ENCODE data around the gene PDGFB.
A peak's percentile ranks its signal among the peaks of the same experiment; 100 is the strongest.

Gene PDGFB

DNA sequence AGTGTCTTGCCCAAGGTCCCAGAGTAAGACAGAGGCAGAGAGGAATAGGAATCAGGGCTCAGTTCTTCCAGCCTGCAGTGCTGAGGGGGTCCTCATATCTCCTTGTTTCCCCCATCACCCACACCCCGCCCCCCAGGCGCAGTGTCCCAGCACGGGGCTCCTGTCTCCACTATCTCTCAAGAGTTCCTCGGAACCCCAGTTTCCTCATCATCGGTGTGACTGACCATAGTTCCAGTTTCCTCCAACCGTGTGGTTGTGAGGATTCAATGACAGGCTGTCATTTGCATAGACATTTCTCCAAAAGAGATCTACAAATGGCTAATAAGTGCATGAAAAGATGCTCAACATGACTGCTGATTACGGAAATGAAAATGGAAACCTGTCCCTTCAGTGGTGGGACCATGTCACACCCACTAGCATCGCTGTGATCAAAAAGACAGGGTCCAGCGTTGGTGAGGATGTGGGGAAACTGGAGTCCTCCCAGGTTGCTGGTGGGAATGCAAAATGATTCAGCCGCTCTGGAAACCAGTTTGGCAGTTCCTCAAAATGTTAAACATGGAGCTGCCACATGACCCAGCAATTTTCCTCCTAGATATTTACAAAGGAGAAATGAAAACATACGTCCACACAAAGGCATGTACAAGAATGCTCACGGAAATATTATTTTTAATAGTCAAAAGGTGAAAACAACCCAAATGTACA, 31.8 kb upstream of the PDGFB start:
- no peak for DNase-seq

DNA sequence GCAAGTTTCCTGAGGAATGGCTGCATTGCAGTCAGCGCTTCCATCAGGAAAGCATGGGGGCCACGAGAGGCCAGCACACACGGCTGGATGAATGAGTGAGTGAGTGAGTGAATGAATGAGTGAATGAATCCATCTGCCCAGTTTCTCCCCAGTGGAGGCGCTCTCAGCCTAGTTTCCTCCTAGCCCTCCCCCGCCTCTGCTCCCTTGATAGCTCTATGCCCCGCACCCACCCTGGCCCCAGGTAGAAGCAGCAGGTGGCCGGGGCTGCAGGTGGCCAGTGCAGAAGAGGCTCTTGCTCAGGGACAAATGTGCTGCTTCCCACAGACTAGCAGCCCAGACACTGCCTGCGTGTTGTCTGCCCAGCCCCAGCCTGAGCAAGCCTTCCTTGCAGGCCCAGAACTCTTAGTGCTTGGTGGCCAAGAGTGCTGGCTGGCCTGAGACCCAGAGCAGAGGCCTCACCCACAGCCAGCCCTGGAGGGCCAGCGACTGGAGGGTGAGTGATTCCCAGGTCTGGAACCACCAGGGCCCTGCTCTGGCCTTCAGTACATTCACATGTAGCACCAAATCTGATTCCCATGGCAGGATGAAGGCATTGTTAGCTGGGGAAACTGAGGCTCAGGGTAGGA, 31.1 kb upstream of the PDGFB start:
- no peak for DNase-seq

DNA sequence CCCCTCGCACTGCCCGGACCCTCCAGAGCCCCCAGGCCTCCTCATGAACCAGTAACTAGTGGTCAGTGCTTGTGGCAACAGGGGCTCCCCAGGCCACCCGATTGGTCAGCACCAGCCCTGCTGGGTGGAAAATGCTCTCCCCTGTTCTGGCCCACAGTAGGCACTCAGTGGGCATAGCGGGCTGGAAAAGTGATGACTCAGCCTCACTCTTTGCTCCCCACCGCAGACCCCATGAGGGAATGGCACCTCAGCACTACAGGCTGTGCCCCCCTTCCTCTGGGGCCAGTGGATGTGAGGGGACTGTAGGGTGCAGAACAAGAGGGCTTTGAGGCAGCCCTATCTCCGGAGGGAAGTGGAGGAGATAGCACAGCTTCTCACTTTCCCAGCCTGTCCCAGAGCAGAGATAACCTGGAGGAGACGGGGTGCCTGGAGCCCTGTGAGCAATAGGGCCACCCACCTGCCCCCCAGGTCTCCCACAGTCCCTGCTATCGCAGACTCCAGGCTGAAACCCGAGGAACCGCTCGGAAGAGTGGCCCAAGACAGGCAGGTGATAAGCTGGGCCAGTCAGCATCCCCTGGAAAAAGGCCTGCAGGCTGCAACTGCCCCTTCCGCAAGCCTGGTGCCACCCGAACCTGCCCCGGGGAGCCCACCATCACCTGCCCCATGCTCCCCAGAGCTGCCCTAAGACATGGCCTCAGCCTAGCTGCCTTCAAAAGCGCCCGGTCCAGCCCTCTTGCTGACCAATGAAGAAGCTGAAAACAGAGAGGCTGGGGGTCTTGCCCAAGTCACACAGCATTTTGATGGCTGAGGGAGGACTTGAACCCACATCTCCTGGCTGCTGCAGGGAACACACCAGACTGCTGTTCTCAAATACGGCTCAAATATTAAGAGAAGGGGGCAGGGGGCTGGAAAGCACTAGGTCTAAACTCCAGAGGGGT, 29.4 kb upstream of the PDGFB start:
- DNase-seq: no peak

DNA sequence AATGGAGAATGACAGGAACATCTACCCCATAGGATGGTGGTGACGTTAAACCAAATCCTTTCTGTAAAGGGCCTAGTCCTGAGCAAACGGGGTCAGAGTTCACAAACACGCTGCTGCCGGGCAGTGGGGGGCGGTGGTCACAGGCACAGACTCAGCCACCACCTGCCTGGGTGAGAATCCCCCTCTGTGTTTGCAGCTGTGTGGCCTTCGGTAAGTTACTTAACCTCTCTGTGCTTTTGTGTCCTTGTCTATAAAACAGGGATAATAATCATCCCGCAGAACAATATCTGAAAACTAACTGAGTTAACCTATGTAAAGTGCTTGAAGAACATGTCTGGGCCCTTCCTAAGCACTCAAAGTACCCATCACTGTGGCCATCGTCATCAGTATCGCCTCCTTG, 26.0 kb upstream of the PDGFB start:
- no peak for DNase-seq

DNA sequence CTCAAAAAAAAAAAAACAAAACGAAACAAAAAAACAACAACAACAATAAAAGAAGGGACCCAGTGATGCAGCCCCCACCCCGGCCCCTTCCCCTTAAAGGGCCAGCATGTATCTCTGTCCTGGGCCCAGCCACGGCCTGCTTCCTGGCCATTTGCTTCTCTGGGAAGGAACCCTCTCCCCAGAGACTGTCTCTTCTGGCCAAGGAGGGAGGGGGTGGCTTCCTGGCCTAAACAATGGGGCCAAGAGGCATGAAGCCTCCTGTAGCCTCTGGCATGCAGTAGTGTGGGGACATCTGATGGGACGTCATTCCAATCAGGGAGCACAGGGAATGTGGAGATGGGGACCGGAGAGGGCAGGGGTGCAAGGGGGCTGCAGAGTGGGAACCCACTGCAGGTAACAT, 25.5 kb upstream of the PDGFB start:
- no peak for DNase-seq

DNA sequence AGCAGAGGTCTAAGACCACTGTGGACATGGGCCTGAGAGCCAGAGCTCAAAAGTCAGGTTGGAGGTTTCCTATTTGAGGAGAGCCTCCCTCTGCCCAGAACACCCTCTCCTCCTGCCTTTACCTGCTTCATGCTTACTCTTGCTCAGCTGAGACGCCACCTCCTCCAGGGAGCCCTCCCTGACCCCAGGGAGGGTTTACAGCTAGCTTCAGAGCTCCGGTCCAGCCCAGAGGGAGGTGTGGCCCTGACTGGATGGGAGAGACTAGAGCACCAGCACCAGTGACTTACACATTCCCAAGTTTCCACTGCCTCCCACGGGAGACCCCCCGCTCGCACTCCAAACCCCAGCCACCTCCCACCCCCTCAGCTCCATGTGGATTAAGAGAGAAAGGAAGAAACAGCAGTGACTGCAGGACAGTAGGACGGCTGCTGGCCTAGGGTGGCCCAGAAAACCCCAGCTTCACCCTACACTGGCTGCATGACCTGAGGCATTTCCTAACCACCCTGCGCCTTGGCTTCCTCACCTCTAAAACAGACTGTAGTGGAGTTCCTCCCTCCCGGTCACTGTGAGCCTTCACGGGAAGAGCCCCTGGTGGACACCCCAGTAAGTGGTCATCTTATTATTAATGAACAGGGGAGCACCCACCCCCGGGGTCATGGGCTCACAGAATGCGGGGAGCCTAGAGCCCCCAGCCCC, 24.5 kb upstream of the PDGFB start:
- DNase-seq: no peak

DNA sequence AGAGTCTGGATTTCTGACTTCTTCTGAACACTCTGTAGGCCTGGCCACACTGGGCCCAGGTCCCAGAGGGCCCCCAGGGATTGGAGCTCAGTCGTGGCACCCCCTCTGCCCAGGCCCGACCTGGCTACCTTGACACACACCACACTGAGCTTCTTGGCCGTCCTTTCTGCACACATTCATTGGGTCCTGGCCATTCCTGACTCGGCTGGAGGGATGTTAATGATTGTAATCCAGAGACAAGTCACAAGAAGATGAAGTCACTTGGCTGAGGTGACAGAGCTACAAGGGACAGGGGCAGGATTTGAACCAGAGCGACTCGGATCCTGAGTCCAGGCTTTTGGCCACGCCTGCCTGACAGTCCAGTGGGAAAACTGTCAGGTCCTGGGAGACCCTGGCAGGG, 23.9 kb upstream of the PDGFB start:
- DNase-seq: no peak

DNA sequence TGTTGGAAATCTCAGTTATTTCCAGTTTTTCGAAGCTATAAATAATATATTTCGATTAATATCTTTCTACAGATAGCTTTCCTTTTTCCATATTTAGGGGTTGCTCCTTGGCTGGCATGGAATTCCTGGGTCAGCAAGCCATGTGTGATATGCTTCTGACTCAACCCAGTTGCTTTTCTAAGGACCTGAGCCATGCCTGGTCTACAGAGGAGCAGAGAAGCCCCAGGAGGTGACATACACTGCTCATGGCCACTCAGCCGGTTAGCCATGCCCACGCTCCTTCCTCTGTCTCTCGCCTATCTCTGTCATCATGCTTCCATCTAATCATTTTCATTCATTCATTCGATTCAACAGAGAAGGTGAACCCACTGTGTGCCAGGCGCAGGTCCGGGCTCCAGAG, 23.2 kb upstream of the PDGFB start:
- DNase-seq: no peak

DNA sequence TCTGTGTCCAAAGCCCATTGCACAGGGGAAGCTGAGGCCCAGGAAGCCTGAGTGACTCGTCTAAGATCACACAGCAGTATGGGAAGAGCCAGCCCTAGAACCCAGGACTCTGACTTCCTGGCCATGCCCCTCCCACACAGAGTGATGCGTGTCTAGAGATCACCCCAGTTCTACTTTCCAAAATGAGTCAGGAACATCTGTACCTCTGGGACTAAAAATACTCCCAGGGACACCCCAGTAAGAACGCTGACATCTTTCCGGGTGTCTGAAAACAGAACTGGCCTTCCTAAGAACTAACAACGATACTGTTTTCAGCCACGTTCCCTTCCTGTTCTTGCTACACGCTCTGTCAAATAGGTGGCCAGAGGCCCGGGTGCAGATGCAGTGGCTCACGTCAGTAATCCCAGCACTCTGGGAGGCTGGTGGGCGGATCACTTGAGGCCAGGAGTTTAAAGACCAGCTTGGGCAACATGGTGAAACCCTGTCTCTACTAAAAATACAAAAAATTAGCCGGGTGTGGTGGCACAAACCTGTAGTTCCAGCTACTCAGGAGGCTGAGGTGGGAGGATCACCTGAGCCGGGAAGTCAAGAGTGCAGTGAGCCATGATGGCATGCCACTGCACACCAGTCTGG, 21.7 kb upstream of the PDGFB start:
- DNase-seq: peak; percentile 66 to 77

DNA sequence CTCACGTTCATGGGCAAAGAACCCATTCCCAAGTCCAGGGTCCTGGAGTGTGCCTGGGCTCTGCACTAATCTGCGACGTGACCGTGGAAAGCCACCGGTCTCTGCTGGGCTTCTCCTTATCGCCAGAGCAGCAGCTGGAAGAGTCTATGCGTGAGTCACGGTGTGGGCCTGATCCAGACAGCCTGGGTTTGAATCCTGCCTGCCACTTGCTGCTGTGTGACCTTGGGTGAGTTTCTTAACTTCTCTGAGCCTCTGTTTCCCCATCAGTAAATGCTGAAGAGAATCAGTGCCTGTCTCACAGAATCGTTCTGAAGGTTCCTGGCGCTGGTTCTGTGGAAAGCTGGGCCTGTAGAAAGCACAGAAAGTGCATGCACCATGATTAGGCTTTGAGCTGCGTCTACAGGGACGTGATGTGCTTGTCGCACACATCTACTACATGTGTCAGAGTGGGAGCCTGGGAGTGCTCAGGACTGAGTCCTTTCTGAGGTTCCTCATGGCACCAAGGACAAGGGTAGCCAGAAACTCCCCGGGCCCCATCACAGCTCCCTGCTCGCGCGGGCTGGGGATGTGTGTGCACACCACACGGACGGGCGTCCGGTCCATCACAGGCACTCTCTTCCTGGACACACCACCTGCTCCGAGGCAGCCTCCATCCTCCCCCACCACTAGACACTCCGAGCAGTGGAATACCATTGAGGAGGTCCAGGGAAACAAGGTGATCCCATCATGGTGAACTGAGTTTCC, 20.5 kb upstream of the PDGFB start:
- no peak for DNase-seq

DNA sequence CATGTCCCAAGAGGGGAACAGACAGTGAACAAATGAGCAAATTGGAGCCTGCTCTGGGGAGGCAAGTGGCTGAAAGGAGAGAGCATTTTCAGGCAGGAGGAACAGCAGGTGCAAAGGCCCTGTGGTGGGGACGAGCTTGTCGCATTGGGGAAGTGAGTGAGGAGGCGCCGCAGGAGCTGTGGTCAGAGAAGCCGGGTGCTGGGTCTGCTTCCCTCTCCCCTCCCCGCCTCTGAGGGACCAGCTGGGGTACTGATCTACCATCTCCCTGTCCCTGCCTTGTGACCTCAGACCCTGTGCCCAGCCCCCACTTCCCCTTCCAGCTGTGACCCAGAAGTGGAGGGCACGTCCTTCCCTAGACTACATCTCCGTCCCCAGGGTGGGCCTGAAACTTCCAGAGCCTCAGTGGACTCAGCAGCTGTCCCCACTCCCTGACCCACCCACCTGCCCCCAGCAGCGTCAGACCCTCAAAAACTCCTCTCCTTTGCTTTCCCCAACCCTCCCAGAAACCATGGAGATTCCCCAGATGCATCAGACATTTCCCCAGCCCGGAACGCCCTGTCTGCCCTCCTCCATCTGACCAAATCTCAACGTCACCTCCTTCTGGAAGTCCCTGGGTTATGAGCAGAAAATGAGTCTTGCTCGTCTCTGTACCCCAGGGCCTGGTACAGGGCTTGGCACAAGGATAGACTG, 19.7 kb upstream of the PDGFB start:
- no peak for DNase-seq

DNA sequence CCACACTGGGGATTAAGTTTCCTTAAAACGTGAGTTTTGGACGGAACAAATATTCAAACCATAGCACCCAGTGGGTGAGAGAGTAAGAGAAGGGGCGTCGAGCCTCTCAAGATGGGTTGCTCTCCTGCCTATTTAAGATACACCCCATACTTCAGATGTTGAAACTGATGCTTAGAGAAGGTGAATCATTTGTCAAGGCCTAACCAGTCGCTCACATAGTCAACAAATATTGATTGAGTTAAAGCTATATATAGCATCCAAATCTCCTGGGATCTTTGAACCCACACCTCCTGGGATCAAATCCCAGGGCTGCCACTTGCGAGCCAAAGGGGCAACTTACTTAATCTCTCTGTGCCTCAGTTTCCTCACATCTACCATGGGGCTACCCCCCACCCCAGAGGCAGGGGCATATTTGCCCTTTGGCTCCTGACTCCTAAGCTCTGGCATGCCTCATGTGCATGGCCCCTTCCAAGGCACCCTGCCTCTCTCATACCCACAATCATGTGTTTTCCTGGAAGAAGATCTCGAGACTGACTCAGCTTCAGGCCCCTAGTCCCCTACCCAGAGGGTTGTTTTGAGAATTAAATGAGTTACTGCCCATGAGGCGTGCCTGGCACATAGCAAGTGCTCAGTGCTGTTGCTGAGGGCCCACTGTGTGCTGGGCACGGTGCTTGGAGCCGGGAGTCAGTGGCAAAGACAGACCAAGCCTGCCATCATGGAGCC, 19.0 kb upstream of the PDGFB start:
- no peak for DNase-seq

DNA sequence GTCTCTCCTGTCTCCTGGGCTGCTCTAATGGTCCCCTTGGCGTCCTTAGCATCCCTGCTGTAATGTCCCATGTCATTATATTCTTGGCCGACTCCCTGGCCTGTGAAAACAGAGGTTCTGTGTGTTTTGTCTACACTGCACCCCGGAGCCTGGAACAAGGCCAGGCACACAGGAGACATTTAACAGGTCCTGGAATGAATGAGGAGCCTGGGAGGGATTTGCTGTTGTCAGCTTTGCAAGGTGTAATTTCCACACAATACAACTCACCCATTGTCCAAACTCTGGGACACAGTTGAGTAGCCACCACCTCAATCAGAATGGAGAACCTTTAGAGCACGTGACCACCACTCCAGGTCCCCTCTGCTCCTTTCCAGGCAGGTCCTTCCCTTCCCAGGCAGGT, 14.9 kb upstream of the PDGFB start:
- DNase-seq: no peak

DNA sequence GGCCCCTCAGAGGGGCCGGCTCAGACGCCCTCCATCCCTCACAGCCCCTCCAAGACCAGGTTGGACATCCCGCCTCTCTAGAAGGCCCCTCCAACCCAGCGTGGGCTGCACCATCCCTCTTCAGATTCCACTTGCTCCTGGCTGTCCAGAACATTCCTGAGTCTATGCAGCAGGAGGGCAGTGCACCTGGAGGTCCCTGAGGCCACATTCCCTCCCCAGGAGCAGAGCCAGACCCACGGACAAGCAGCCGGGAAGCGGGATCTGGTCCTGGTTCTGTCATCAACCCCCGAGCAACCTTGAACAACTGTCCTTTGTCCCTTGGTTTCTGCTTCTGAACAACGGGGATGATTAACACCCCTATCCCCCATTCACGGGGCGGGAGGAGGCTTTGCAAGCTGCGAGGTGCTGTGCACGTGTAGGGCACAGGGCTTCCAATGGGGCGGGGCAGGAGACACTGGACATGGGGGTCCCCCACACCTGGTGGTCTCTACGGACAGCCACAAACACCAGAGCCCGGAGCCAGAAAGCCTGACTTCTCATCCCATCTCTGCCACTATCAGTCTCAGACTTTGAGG, 13.2 kb upstream of the PDGFB start:
- DNase-seq: no peak

DNA sequence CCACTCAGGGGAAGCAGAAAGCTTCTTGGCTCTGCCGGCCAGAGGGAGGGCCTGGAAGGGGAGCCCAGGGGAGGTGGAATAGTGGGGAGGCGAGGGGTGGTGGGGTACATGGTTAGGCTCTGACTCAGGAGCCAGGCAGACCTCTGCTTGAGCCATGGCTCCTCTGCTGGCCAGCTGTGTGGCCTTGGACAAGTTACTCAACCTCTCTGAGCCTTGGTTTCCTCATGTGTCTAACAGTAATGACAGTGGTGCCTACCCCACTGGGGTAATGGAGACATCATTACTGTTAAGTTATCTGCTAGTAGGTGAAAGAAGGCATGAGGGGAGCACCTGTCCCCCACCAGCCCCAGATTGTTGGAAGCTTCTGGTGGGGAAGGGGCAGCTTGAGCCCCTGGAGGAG, 12.2 kb upstream of the PDGFB start:
- DNase-seq: no peak

DNA sequence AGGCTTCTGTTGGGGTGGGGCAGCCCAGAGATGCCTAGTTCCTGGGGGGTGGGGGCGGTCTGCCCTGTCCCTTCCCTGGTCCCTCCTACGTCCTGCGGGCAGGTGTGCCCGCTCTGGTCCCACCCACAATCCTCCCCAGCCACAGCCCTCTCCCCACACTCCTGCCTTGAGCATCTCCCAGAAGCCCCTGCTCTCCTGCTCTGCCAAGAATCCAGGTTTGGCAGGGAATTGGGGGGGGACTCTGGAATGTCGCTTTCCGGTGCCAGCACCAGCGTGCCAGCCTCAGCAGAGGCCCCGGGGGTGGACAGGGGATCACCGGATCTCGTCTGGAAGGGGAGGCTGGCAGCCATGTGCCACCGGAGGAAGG, 11.4 kb upstream of the PDGFB start:
- DNase-seq: no peak

DNA sequence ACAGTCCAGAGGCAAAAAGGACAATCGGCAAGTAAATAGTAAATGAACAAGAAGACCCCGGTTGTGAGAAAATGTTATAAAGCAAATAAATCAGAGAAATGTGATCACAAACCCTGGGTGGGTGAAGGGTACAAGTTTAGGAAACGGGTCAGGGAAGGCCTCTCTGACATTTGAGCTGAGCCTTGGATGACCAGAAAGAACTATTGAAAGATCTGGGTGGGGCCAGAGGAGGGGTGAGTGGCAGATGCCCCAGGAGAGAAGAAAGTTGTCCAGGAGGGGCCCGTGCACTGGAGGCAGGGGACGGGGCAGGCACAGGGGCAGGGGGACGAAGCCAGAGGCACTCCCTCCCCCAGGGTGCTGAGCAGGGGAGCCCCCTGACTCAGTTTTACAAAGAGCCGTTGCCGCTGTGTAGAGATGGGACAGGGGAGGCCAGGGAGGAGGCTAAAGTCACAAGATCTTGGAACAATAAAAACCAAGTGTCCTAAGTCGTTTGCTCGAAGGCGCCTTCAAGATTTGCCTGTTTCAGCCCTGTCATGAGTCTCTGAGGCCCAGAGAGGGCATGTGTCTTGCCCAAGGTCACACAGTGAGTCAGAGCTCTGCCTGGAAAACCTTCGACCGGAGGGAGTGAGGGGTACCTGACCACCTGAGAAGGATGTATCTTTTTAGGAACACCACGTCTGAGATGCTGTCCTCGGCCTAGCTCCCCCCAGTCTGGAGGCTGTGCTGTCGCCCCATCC, 10.8 kb upstream of the PDGFB start:
- DNase-seq: no peak

DNA sequence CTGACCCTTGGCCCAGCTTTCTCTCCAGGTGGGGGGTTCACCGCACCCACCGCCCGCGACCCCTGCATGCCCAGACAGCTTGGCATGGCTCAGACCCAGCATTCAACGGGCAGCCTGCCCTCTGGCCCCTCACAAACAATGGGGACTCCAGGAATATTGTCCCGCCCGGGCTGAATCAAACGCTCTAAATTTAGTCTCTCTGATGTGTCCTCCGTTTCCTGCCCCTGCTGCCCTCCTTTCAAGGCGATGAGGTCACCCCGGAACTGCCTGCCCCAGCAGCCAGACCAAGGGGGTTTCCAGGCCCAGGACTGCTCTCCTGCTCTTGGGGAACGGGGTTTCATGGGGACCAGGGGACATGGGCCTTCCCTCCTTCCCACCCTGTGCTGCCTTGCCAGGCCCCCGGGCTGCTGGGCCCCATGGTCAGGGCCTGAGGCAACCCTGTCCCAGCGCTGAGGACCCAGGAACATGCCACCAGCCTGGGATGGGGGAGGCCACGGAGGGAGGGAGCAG, 10.1 kb upstream of the PDGFB start:
- peak; percentile 53 to 67 for DNase-seq

DNA sequence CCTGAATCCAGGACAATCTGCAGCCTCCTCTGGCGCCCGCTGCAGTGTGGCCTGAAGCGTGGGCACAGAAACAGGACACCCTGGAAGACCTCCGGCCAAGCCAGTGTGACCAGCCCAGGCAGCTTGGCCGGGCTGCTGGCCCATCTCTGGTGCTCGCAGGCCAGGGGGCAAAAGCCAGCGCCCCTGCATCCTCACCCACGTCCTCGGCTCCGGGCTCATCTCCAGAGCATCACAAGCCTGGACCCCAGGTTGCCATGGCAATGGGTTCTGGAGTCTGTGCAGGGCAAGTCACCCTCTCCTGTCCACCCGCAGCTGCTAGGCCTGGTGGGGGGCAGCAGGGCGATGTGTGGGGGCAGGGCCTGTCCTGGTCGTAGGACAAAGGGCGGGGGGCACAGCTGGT, 9.3 kb upstream of the PDGFB start:
- no peak for DNase-seq
